ENCODE results near the gene TAF4.

TAF4 gene

DNA sequence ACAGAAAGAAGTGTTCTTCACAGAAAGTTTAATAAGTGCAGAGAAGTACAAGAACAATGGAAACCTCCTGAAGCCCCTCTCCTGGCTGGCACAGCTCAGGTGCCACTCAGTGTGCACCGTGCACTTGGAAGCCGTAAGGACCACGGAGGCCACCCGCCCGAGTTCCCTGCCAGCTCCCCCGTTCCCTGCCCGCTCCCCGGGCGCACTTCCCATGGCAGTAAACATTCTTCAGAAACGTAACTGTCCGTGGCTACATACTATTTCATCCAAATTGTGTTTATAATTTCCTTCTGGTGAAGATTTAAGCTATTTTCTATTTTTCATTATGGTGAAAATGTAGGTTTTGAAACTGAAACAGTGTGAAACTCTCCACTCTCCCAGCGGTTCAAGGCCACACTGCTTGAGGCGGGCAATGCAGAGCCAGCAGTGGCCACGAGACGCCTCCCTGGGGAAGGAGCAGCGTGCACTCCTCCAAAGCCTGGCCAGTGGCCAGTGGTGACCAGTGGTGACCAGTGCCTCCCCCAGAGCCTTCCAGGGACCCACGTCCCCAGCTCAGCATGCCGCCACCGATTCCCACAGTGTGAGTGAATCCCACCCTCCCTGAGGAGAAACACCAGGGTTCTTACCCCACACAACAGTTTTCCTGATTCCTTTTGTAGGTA is 46.4 kb downstream of the TAF4 start:
- DNase-seq: no peak

DNA sequence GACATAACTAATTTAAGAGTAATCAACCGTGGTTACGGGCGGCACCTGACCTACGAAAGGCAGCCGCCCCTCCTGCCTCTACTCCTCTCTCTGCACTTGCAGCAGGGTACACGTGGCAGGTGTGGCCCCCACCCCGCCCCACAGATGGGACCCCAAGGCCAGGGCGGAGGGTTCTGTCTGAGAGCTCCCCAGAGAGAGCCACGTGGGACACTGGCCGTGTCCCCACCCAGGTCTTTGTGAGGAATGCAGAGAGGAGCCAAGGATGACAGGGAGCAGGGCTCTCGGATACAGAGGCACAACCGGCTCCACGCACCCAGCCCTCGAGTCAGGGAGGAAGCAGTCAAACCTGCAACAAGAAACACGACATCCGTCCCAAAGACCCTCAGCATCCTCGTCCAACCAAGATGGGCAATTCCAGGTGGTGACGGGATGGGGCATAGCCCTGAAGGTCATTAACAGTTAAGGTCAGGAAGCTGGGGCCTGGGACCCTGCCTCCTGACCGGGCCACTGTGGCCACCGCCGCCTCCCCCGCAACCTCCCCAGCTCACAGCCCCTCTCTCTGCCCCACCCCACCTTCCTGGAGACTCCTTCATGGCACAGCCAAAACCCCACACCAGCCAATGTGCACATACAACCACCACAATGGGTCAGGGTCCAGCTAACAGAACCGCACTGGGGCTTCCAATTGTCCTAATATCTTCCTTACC is 47.1 kb downstream of the TAF4 start:
- DNase-seq: no peak

DNA sequence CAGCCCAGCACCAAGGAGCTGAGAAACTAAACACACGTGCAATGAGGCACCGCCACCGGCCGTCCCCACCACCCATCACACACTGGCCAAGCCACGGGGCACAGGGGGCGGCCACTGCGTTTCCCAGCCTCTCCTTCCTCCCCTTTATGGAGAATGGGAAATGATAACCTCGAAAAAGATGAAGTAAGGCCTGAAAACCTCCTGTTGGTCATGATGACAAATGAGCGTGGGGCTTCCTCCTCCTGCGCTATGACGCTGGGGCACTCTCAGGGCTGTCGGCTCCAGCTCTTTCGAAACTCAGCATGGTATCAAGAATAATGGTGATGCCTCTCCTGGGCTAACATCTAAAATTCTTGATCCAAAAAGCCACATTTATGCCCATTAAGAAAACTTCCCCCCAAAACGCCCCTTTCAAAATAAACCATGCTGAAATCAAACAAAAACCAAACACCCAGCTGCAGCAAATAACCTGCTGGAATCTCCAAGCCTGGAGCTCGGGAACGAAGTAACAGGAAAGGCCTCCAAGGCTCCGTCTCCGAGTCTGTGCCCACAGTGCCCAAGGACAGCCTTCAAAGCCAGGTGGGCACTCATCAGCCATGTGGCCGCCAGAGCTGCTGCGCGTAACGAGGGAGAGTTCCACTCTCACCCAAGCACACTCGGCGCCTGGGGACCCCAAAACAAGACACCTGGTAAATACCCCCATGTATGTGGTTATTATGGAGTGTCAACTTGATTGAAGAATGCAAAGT is 50.0 kb downstream of the TAF4 start:
- DNase-seq: no peak

DNA sequence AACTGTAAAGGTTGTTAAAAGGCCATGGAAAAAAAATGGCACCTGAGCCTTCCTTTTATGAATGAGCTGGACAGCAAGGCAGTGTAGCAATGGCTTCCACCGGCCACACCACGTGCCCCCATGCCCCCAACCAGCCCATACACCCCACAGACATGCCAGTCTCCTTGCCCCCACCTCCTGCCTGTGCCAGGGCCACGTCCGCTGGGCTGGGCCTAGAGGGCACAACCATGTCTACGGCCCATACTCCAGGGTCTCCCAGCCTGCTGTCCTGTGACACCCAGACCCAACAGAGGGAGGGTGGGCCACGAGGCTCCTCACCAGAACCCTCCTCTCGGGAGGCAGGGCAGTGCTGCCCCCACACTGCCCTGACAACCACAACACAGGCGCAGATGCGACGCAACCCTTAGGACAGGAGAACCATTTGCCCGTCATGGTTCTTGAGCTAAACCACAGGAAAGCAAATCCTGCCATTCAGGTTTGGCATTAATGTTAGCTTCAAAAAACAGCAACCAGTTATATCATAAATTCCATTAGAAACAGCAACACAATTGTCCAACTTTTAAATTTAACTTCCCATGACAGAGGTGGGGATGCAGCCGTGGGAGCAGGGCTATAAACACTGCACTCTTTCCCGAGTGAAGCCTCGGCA is 50.7 kb downstream of the TAF4 start:
- DNase-seq: no peak

DNA sequence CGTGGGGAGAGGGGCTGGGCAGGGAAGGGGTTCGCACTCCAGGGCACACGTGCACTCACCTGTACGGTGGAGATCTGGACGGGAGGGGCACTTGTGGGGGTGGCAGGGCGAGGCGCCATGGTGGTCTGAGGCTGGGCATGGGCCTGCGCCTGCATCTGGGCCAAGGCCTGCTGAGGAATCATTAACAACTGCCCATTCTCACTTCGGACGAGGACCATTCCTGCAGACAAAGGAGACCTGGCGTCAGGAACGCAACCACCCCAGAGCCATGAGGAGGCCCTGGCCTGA is 51.2 kb downstream of the TAF4 start:
- no peak for DNase-seq

DNA sequence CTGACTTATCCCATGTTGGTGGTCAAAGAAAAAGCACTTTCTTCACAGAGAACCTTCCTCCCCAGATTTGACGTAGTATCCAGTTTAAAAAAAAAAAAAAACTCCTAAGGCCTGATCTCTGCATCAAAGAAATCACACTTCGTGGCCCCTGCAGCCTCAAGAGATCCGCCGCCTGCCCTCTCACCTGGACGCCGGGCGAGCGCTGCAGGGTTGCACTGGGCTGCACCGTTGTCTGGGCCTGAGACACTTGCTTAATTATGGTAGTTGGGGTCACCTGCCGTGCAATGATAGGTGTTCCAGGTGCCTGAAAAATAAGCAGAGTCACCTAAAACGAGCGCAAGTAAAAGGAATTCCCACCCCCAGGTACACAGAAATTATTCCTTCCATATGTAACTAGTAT is 53.0 kb downstream of the TAF4 start:
- DNase-seq: no peak

DNA sequence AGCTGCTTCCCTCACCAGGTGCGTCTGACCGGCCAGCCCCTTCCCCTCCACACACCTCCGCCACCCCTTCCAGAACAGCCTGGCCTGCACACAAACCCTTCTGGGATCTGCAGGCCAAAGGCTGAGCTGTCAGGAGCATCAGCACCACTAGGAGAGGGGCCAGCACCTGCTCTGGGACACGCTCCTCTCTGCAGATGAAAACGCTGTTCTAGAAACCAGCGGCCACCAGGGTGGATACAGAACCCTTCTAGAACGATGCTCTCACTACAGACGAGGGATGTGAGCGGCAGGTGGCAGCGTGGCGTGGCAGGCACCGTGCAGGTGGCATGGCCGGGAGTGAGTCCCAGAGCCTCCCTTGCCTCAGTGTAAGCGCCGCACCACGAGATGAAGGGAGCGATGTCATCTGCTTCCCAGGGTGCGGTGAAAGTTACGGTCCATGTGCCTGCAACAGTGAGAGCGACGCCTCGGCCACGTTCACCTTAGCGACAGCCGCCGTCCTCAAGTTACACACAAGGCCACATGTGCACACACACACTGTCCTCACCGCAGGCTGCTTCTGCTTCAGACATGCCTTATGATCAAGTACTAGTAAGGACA is 53.6 kb downstream of the TAF4 start:
- DNase-seq: no peak

DNA sequence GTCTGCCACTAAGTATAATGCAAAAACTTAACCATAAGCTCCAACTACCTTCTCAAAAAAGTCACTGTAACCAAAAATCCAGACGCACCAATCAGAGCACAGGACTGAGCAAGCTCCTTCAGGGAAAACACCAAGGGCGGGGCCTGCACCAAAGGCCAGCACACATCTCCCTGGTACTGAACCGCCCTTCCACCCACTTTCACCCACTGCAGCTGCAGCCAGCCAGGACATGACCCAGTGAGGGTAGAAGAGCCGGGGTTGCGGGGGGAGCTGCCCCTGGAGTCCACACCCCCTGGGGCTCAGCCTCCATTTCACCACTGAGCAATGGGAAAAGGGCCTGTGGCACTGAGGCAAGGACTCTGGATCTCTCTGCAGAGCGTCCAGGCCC is 54.3 kb downstream of the TAF4 start:
- DNase-seq: no peak

DNA sequence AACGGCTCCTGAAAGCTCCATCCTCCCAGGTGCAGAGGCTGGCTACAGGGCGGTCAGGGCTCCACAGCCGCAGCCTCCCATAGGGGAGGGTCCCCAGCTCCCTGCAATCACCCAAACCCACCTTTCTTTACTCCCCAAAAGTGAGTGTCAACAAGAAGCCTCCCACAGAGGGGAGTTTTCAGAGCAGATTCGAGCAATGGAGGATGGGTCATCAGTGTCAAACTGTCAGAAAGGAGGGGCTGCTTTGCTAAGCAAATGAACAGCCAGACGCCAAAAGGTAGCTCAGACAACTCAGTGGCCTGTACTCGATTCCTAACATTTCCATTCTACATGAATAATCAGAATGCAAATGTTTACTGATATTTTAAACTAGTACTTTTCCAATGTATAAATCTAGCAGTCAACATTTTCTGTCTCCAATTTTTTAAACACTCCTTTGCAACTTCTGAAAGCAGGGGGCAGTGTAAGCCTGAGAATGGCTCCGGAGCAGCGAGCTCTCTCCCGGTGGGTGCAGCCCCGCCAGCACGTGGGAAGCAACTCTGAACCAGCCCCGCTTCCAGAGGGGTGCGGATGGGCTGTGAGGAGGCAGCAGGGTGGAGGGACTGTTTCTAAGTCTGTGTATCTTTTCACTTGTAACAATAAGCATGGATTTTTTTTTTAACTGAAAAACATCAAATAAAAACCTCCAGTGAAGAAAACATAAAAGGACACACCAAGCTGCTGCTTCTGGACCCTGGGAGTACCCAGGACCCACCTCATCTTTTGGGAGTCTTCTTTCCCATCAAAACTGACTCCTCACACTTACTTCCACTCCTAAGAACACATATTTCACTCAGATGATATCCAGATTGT is 54.9 kb downstream of the TAF4 start:
- peak; percentile 62 for DNase-seq

DNA sequence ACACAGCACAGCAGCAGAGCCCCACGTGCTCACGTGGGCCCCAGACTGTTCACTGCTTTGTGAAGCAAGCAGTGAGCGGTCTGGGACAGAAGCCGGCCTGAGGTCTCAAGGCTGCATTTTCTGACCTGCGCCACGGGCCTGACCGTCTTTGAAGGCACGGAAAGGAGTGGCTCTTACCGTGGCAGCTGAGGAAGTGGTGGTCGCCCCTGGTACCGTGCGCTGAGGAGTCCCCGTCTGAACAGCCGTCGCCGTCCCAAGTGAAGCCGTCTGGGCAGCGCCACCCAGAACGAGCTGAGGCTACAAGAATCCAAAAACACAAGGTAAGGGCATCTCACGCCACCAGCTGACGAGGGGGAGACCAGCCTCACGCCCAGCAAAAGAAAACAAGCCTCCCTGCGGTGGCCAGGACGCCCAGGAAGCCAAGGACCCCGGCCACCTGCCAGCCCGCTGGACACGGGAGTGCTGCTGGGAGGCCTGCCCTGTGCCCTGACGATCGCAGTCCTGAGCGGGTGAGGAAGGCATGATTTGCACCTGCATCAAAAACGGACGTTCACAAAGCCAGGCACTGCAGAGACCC is 55.7 kb downstream of the TAF4 start:
- no peak for DNase-seq

DNA sequence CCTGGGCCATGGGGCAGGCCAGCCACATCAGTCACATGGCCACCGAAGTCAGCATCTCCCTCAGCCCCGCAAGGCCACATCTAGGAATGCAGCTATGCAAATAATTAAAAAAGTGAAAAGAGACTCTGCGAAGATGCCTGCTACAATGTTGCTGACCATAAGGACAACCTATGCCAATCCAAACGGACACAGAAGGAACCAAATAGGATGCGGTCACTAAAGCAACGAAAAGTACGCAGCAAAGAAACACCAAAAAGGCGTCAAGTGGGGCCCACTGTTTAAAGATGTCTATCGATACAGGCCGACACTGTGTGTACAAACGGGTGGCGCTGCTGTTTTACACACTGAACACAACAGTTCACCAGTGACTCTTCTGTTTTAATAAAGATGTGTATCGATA is 56.4 kb downstream of the TAF4 start:
- no peak for DNase-seq

DNA sequence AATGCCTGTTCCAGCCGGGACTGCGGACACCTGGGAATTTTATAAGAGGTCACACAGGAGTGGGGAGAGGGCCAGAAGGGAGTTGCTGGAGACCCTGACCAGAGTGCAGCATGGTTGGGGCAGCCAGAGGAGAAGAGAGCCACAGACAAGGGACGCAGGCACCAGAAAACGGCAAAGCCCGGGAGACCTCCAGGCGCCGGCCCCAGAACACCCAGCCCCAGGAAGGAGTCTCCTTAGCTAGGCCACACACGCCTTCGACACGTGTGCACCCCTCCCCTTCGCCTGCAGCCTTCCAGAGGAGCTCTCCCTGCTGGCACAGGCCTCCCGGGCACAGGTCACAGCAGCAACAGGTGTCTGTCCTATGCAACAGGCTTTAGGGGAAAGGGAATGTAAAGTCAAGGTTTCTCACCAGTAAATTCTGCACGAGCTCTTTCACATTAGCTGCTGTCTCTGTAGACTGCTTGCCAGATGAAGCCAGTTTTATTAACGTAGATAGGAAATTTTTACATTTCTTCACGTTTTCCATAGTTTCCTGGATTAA is 57.0 kb downstream of the TAF4 start:
- DNase-seq: no peak

DNA sequence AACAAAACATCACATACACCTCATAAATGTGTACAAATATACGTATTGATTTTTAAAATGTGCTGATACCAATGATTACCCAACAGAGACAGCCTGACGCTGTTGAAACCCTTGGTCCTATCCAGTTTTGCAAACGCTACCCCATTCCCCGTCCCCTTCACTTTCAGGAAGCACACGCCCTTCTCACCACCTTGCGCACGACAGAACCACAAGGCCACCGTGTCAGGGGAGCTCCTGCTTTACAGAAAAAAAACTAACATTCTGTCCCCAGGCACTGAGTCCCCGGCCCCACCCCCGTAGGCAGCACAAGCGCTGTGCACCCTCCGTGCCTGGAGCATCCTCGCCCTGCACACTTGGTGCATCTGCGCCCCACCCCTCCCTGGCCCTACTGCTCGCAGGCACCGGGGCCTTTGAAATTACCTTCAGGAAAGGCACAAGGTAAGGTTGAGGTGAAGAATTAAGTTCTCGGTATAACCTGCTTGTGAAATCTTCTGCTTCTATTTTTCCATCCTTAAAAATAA is 58.5 kb downstream of the TAF4 start:
- no peak for DNase-seq

DNA sequence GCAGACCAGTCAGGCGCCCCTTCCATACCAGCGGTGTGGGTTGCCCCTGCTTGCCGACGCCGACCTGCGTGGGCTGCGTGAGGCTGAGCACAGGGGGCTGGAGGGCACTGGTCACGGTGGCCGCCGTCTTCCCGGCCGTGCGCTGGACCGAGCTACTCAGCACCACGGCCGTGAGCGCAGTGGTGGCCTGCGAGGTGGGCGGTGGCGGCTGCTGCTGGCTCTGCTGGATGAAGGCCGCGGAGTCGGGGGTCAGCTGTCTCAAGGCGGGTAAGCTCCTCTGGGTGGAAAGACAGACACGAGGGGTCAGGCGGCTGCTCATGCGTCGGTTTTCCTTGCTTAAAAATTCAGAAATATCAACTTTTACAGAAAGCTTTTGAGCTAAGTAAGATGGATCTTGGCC is 59.2 kb downstream of the TAF4 start:
- no peak for DNase-seq

DNA sequence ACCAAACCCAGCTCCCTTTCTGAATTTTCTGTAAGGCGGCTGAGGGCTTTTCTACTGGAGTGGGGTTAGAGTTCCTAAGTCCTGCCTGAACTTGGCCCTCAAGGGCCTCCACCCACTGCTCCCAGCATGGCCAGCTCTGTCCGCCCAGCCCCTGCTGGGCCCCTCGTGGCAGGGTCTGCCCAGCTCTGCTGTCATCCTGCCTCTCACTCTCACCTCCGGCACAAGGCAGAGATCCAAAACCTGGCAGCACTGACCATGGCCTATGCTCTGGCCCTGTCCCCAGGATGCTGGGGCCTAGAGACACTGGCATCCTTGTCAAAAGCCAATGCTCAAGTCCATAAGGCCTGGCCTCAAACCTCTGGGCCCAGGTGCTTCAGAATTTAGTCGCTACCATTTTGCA is 61.1 kb downstream of the TAF4 start:
- no peak for DNase-seq

DNA sequence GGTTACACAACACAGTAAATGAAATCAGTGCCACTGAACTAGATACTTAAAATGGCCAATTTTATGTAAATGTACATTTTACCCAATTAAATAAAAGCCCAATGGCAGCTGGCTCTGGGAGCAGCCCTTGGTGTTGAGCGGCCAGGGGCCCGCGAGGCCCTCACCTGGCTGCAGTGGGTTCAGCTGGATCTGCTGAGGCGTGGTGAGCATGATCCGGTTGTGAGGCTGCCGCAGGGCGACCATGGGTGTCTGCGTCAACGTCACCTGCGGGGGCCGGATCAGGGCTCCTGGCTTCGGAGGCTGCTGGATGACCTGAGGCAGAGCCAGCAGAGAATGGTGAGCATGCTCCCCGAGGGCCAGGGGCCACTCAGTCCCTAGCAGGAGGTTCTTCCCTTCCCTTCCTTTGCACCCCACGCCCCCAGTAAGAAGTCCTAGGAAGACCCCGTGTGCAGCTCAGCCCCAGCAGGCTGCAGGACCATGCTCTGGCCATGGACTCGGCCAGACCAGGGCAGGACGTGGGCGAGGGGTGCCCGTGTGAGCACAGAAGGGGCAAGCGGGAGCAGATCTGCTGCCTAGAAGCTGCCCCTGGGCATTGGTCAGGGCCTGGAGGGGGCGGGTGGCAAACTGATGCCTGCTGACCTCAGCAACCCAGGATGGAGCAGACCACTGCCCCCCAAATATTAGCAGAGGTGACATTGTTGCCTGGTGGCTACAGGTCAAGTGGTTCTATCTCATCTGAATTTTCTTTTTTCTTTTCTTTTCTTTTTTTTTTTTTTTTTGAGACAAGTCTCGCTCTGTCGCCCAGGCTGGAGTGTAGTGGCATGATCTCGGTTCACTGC is 61.9 kb downstream of the TAF4 start:
- no peak for DNase-seq

DNA sequence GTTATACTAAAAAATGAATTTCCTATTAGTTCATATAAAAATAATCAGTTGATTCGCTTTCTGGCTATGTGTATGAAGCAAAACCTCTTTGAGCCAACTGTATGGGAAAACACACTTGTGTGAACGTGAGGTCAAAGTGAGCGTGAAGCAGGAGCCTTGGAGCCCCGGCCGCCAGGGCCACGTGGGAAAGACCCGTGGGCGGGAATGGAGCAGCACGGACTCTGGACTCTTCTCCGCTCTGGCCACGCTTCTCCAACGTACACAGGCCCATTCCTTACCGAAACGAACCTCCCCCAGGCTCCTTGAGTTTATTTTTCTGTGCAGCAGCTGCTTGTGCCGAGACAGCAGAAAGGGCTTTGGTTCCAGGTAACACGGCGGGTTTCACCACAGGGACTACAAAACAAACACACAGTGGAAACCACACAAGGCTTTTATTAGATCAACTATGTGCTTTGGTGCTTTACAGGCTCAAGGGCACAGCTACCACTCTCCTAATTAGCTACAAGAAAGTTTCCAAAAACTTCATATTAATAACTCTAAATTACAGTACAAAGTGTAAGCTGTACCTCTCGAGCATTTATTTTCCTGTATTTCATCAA is 62.7 kb downstream of the TAF4 start:
- DNase-seq: no peak

DNA sequence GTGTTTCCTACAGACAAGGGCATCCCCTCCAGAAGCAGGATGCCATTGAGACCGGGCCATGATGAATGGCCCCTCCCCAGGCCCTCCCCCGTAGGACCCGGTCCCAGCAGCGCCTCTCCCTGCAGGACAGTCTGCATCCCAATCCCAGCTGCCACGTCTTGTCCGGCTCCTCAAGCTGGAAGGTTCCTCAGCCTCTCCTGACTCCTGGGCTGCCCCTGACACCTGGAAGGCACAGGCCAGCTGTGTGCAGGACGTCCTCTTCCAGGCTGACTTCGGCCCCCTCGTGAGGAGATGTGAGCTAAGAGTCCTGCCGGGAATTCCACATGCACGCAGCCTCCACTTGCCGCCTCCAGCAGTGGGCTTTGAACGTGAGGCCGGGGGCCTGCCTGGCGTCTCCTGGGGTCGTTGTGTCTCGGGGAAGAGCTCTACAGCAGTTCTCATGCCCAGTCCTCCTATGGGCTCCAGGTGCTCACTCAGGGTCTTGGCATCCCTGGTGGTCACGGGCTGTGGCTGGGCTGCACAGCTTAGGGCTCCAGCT is 64.4 kb downstream of the TAF4 start:
- DNase-seq: no peak

DNA sequence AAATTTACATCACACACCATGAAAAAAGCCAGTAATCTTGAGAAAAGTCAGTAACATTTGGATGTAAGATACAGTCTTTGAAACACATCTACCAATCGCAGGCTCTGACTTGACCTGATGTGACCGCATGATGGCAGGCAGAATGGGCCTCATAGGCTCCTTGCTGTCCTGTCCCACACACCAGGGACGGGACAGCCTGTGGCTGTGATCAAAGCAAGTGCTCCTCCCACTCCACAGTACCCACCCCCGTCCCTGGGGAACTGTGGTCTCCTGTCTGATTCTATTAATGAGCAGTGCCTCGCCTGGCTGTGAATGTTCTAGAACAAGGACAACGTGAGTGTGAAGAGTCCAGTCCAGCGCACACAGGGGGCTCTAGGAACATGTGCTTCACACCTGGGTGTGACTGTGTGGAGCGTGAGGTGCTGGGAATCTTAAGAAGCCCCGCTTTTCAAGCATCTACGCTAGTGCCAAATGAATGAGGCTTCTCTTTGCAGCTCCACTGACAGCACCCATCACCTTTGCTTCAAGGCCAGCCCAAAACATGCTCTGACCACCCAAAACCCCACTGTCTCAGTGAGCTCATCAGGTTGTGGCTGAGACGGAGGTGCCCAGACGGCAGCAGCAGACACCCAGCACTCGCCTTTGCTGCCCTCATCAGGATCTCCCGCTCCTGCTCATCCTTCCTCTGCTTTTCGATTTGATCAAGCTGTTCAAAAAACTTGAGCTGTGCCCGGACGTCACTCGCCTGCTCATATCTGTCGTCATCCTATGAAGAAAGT is 67.1 kb downstream of the TAF4 start:
- DNase-seq: no peak
